ENCODE measurements around the gene MMP21.

The MMP21 gene

GRCh38 chr10:125788156-125789034 lies 12.8 kb upstream of the MMP21 start:
- DNase-seq = no peak

DNA sequence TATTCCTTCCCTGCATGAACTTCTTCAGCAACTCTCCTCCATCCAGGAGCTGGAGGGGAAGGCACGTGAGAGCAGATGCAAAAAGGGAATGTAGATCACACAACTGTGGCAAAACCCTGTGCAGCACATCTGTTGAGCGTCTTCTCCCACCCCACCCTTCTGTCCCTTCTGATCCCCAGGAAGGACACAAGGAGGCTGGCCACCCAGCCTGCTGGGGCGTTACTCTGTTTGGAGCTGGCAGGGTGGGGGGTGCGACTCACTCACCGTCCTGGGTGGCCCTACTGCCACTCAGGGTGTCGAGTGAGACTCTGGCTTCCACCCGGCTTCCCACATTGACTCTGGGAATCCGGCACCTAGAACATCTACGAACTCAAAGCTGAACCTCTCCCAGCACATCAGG lies 10.2 kb upstream of the MMP21 start:
- DNase-seq = no peak

DNA sequence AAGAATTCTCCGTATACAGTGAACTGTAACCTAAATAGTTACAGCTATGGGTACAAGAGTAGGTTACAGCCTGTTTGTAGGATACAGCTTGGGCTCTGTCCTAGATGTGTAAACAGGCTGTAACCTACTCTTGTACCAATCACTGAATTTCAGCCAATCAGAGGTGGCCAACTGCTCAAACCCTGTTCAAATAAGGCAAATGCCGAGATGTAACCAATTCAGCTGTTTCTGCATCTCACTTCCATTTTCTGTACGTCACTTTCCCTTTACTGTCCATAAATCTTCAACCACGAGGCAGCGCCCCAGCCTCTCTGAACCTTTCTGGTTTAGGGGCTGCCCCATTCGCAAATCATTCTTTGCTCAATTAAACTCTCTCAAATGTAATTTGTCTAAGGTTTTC lies 8.3 kb upstream of the MMP21 start:
- DNase-seq = no peak

GRCh38 chr10:125783408-125783807 lies 7.8 kb upstream of the MMP21 start:
- DNase-seq = no peak

DNA sequence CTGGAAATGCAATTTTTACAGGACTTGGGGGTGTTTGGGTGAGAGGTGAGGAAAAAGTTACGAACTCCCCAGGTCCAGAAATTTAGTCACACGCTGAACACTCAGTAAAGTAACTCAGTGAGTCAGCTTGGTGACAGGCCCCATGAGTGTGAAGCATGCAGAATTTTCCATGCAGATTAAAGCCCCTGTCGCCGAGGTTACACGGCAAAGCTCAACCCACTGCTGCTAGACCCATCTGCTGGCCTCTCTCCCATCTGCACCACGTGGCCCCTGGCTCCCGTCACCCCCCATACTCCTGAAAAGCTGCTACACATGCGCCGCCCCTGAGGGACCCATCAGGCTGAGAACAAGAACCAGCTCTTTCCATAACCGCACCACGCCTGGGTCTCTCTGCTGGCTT lies 7.0 kb upstream of the MMP21 start:
- no peak for DNase-seq

GRCh38 chr10:125782054-125782453 lies 6.4 kb upstream of the MMP21 start:
- no peak for DNase-seq

GRCh38 chr10:125781374-125781773 lies 5.8 kb upstream of the MMP21 start:
- DNase-seq = no peak

GRCh38 chr10:125779403-125780327 lies 4.0 kb upstream of the MMP21 start:
- no peak for DNase-seq

DNA sequence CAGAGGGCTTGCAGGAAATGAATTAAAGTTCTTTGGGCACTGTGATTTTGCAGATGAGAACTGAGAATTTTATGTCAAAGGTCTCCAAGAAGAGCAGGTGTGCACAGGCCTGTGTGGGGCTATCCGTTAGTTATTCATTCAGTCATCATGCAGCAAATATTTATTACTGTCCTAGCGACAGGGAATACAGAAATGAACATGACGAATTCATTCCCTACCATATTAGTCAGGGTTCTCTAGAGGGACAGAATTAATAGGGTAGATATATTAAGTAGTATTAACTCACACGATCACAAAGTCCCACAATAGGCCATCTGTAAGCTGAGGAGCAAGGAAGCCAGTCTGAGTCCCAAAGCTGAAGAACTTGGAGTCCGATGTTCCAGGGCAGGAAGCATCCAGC lies 2.9 kb upstream of the MMP21 start:
- no peak for DNase-seq

DNA sequence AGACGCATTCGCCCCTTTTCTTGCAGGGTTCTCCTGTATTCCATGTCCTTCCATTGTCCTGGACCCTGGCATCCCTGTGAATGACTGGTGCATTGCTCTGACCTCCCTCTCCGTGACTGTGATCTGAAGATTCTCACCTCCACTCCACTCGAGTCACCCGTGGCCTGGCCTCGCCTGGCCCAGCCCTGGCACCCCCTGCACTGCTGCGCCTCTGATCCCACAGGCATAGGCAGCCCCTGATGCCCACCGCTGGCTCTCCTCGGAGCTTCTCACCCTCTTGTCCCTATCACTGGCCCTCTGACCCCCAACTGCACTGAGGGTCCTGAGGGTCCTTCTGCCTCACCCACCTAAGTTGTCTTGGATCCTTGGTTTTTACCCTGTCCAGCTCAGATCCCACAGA lies 2.2 kb upstream of the MMP21 start:
- DNase-seq = no peak

DNA sequence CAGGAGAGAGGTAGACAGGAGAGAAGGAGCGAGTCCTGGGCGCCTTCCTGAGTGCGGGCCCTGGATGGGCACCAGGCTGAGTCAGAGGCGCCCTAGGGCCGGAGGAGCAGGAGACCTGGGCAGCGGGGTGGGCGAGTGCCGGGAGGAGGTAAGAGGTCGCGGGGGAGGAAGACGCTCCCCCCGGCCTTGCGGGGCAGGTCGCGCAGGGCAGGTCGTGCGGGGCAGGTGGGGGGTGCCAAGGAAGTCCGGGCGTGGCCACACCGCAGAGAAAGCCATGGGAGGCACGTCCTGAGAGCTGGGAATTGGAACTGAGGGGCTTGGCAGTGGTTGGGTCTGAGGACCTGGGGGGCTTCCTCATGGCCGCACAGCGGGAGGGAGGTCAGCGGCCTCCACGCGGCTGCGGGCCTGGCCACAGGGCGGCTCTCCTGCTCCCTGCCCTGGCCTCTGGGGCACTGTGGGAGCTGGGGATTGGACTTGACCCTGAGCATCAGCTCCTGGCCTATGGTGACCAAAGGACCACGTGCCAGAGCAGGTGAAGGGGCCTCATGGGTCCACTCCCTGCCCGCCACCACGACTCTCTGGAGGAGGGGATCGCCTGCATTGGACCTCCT lies 935 bp downstream of the MMP21 start:
- DNase-seq = no peak

GRCh38 chr10:125773687-125774543 lies 1.7 kb downstream of the MMP21 start:
- no peak for DNase-seq

GRCh38 chr10:125772864-125773180 lies 2.8 kb downstream of the MMP21 start:
- DNase-seq = no peak

DNA sequence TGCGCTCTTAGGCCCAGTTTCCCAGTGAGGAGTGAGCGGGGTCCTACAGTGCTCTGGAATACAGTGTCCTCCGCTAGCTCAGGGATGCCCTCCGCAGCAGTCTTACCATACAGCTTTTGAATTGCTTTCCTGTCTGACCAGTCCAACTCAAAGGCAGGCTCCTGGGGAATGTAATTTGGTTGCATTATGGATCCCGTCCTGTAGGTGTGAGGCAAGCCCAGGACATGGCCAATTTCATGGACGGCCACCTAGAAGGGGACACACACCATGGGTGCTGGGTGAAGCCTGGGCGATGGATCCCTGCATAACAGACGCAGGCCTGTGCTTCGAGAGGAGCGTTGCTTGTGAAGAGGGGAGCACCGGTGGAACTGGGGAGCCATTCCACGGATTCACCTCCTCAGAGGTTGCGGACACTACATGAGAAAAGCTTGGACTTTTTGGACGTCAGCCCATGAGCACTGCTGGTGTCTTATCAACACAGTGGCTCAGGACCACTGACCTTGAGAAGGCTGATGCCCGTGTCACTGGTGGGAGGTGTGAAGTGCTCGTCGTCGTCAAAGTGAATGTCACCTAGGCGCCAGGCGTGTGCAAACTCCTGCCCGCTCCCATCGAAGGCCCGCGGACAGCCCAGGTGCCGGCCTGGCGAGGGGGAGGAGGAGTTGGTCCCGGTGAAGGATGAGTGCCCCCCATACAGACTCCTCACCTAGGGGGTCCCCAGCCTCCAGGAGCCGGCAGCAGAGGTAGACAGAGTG lies 3.3 kb downstream of the MMP21 start:
- DNase-seq = no peak

DNA sequence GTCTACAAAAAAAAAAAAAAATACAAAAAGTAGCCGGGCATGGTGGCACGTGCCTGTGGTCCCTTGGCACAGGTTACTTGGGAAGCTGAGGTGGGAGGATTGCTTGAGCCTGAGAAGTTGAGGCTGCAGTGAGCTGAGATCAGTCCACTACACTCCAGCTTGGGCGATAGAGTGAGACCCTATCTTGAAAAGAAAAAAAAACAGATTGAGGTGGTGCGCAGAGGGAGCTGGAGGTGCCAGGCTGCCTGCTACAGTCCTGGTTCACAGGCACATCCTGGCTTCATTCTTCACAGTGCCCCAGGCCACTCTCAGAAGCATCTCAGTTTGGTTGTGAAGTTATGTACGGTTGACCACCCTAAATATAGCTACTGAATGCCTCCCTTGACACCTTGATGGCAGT lies 4.8 kb downstream of the MMP21 start:
- DNase-seq = no peak

- DNase-seq = no peak
These were observed 6.4 kb downstream of the MMP21 start for GRCh38 chr10:125769175-125769574.

DNA sequence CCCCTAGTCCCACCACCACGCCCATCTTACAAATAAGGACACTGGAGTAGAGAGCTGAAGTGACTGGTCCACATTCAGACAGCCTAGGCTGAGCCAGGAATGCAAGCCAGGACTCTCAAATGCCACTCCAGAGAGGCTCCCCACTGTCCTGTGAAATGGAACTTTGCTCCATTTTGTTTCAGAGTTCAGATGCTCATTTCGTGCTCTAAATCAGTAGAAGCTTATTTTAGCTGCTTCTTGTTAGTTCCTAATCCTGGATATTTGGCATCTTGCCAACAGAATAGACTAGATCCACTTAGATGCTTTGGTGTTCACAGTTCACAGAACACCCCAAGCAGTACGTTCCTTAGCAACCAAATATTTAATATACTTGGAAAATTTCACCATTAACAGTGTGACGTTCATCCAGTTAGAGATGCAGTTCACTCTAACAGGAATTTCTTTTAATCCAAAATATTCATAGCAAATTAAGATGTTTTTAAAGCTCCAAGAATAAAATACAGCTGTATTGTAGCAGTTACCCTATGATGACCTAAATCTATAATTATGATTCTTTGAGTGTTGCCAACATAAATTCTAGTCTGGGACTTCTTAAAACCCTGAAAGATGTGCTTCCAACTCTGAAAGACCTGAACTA lies 7.3 kb downstream of the MMP21 start:
- DNase-seq = peak; percentile 27

GRCh38 chr10:125766511-125766910 lies 9.1 kb downstream of the MMP21 start:
- no peak for DNase-seq

GRCh38 chr10:125765835-125766234 lies 9.8 kb downstream of the MMP21 start:
- no peak for DNase-seq

- no peak for DNase-seq
These were observed 12.7 kb downstream of the MMP21 start for GRCh38 chr10:125762692-125763648.
